HEK293 (cell line): ENCODE results near the gene S100A3.

Experiments
- BCL11A ChIP-seq: fragments of 450-650 bp; formaldehyde crosslinking; IDR thresholded peaks from 2 replicates; pipeline ENCODE4 v1.5.1; 2016; ENCODE audit warnings: low read depth, missing biosample characterization, missing genetic modification characterization
- EGR2 ChIP-seq: fragments of 450-650 bp; formaldehyde crosslinking; IDR thresholded peaks from 2 replicates; pipeline ENCODE4 v1.5.1; 2016; ENCODE audit warnings: low read depth, missing biosample characterization, missing genetic modification characterization
- TCF7L2 ChIP-seq: IDR thresholded peaks from 2 replicates; pipeline ENCODE4 v1.6.1; 2011; ENCODE audit warnings: low read depth, mild to moderate bottlenecking, inconsistent platforms, low read length, moderate library complexity, borderline replicate concordance
- YY1 ChIP-seq: fragments of 450-650 bp; formaldehyde crosslinking; IDR thresholded peaks from 2 replicates; pipeline ENCODE4 v1.5.1; 2018; ENCODE audit warnings: missing biosample characterization, missing genetic modification characterization
- ZFP3 ChIP-seq: fragments of 450-650 bp; formaldehyde crosslinking; IDR thresholded peaks from 2 replicates; pipeline ENCODE4 v1.5.1; 2016; ENCODE audit warnings: low read depth, missing biosample characterization, missing genetic modification characterization
- ZFP37 ChIP-seq: fragments of 450-650 bp; formaldehyde crosslinking; IDR thresholded peaks from 2 replicates; pipeline ENCODE4 v1.5.1; 2016; ENCODE audit warnings: missing biosample characterization, missing genetic modification characterization
- ZNF184 ChIP-seq: fragments of 450-650 bp; IDR thresholded peaks from 2 replicates; pipeline ENCODE4 v1.5.1; 2018; ENCODE audit warnings: missing biosample characterization, mild to moderate bottlenecking, missing genetic modification characterization
- ZNF23 ChIP-seq: fragments of 450-650 bp; formaldehyde crosslinking; IDR thresholded peaks from 2 replicates; pipeline ENCODE4 v1.5.1; 2016; ENCODE audit warnings: missing biosample characterization, missing genetic modification characterization, borderline replicate concordance
- ZNF366 ChIP-seq: fragments of 450-650 bp; formaldehyde crosslinking; conservative IDR thresholded peaks from 2 replicates; pipeline ENCODE4 v1.5.1; 2016; ENCODE audit warnings: missing biosample characterization, missing genetic modification characterization
- ZNF660 ChIP-seq: fragments of 450-650 bp; IDR thresholded peaks from 2 replicates; pipeline ENCODE4 v1.5.1; 2018; ENCODE audit warnings: missing biosample characterization, mild to moderate bottlenecking, missing genetic modification characterization
- ZNF704 ChIP-seq: fragments of 450-650 bp; formaldehyde crosslinking; IDR thresholded peaks from 2 replicates; pipeline ENCODE4 v1.5.1; 2016; ENCODE audit warnings: missing biosample characterization, missing genetic modification characterization
- TF ChIP-seq, protein P1 (sequence below): fragments of 450-650 bp; formaldehyde crosslinking; IDR thresholded peaks from 2 replicates; pipeline ENCODE4 v1.5.1; 2016; ENCODE audit warnings: missing biosample characterization, missing genetic modification characterization
- TF ChIP-seq, protein P2 (sequence below): fragments of 450-650 bp; formaldehyde crosslinking; IDR thresholded peaks from 2 replicates; pipeline ENCODE4 v1.5.1; 2016; ENCODE audit warnings: missing biosample characterization, missing genetic modification characterization
- TF ChIP-seq, protein P3 (sequence below): fragments of 450-650 bp; formaldehyde crosslinking; IDR thresholded peaks from 2 replicates; pipeline ENCODE4 v1.5.1; 2016; ENCODE audit warnings: missing biosample characterization, missing genetic modification characterization

GRCh38 chr1:153598309-153599172 lies 49.5 kb upstream of the S100A3 start:
- TF ChIP-seq EGR2 (tag by site-specific recombination) (no peak), YY1 (tag by site-specific recombination) (no peak), ZNF704 (tag by site-specific recombination) (no peak), ZNF184 (tag by site-specific recombination) (no peak), ZNF366 (tag by site-specific recombination) (no peak), ZFP37 (tag by site-specific recombination) (no peak), ZNF23 (no peak), ZNF660 (tag by site-specific recombination) (no peak), BCL11A (tag by site-specific recombination) (no peak), TCF7L2 (no peak), ZFP3 (no peak)
- TF ChIP-seq, protein P1, sequence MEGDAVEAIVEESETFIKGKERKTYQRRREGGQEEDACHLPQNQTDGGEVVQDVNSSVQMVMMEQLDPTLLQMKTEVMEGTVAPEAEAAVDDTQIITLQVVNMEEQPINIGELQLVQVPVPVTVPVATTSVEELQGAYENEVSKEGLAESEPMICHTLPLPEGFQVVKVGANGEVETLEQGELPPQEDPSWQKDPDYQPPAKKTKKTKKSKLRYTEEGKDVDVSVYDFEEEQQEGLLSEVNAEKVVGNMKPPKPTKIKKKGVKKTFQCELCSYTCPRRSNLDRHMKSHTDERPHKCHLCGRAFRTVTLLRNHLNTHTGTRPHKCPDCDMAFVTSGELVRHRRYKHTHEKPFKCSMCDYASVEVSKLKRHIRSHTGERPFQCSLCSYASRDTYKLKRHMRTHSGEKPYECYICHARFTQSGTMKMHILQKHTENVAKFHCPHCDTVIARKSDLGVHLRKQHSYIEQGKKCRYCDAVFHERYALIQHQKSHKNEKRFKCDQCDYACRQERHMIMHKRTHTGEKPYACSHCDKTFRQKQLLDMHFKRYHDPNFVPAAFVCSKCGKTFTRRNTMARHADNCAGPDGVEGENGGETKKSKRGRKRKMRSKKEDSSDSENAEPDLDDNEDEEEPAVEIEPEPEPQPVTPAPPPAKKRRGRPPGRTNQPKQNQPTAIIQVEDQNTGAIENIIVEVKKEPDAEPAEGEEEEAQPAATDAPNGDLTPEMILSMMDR, result no peak
- TF ChIP-seq, protein P2, sequence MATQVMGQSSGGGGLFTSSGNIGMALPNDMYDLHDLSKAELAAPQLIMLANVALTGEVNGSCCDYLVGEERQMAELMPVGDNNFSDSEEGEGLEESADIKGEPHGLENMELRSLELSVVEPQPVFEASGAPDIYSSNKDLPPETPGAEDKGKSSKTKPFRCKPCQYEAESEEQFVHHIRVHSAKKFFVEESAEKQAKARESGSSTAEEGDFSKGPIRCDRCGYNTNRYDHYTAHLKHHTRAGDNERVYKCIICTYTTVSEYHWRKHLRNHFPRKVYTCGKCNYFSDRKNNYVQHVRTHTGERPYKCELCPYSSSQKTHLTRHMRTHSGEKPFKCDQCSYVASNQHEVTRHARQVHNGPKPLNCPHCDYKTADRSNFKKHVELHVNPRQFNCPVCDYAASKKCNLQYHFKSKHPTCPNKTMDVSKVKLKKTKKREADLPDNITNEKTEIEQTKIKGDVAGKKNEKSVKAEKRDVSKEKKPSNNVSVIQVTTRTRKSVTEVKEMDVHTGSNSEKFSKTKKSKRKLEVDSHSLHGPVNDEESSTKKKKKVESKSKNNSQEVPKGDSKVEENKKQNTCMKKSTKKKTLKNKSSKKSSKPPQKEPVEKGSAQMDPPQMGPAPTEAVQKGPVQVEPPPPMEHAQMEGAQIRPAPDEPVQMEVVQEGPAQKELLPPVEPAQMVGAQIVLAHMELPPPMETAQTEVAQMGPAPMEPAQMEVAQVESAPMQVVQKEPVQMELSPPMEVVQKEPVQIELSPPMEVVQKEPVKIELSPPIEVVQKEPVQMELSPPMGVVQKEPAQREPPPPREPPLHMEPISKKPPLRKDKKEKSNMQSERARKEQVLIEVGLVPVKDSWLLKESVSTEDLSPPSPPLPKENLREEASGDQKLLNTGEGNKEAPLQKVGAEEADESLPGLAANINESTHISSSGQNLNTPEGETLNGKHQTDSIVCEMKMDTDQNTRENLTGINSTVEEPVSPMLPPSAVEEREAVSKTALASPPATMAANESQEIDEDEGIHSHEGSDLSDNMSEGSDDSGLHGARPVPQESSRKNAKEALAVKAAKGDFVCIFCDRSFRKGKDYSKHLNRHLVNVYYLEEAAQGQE (tag by site-specific recombination), result no peak
- TF ChIP-seq, protein P3, sequence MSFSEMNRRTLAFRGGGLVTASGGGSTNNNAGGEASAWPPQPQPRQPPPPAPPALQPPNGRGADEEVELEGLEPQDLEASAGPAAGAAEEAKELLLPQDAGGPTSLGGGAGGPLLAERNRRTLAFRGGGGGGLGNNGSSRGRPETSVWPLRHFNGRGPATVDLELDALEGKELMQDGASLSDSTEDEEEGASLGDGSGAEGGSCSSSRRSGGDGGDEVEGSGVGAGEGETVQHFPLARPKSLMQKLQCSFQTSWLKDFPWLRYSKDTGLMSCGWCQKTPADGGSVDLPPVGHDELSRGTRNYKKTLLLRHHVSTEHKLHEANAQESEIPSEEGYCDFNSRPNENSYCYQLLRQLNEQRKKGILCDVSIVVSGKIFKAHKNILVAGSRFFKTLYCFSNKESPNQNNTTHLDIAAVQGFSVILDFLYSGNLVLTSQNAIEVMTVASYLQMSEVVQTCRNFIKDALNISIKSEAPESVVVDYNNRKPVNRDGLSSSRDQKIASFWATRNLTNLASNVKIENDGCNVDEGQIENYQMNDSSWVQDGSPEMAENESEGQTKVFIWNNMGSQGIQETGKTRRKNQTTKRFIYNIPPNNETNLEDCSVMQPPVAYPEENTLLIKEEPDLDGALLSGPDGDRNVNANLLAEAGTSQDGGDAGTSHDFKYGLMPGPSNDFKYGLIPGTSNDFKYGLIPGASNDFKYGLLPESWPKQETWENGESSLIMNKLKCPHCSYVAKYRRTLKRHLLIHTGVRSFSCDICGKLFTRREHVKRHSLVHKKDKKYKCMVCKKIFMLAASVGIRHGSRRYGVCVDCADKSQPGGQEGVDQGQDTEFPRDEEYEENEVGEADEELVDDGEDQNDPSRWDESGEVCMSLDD, result no peak
